GM03348 (cell line): ENCODE data around the gene TINAGL1.
"Not testable (repeated sequence)": the region's sequence is repeated elsewhere in the genome, so short reads cannot be mapped to it uniquely, and the experiment has no call there.

Source experiments
- DNase-seq: peaks from one replicate; pipeline ENCODE4 v3.0.0; 2012; ENCODE audit warnings: low spot score

Gene TINAGL1

GRCh38 chr1:31583995-31584868, 7.9 kb downstream of the TINAGL1 start:
- DNase-seq, result no peak

GRCh38 chr1:31584869-31585735, 8.8 kb downstream of the TINAGL1 start:
- DNase-seq, result no peak

- DNase-seq, result no peak
These were observed 9.5 kb downstream of the TINAGL1 start for GRCh38 chr1:31585736-31586365.

- DNase-seq, result no peak
These were observed 10.3 kb downstream of the TINAGL1 start for GRCh38 chr1:31586376-31587327.

GRCh38 chr1:31587328-31587699, 11.0 kb downstream of the TINAGL1 start:
- DNase-seq, result not testable (repeated sequence)

GRCh38 chr1:31587720-31588423, 11.6 kb downstream of the TINAGL1 start:
- DNase-seq, result peak; percentile 71

GRCh38 chr1:31588751-31589515, 12.6 kb downstream of the TINAGL1 start:
- DNase-seq, result peak; percentile 79

- no peak for DNase-seq
These were observed 15.2 kb downstream of the TINAGL1 start for GRCh38 chr1:31591425-31592093.

- no peak for DNase-seq
These were observed 15.8 kb downstream of the TINAGL1 start for GRCh38 chr1:31592132-31592531.

- DNase-seq, result no peak
These were observed 16.9 kb downstream of the TINAGL1 start for GRCh38 chr1:31593136-31593665.

- DNase-seq, result peak; percentile 89
These were observed 17.7 kb downstream of the TINAGL1 start for GRCh38 chr1:31593770-31594632.

GRCh38 chr1:31595836-31596736, 19.8 kb downstream of the TINAGL1 start:
- no peak for DNase-seq

- no peak for DNase-seq
These were observed 20.4 kb downstream of the TINAGL1 start for GRCh38 chr1:31596737-31597097.

GRCh38 chr1:31598980-31599379, 22.7 kb downstream of the TINAGL1 start:
- no peak for DNase-seq

- no peak for DNase-seq
These were observed 24.3 kb downstream of the TINAGL1 start for GRCh38 chr1:31600641-31601040.

- no peak for DNase-seq
These were observed 25.8 kb downstream of the TINAGL1 start for GRCh38 chr1:31602081-31602480.

- DNase-seq, result no peak
These were observed 29.7 kb downstream of the TINAGL1 start for GRCh38 chr1:31605908-31606427.
